Measurements from ENCODE around the gene CCL13. TPM values are rescaled to one million over a fixed set of nuclear protein-coding genes. Genes with fewer than 3 reads are reported as not detected.

Gene CCL13
- total RNA-seq: 10 to 100 TPM in 1 of 6 donors, 1 to 10 TPM in 2, under 1 TPM in 2, not detected in 1; 0.76 to 16.7 (median 1.9) TPM

DNA sequence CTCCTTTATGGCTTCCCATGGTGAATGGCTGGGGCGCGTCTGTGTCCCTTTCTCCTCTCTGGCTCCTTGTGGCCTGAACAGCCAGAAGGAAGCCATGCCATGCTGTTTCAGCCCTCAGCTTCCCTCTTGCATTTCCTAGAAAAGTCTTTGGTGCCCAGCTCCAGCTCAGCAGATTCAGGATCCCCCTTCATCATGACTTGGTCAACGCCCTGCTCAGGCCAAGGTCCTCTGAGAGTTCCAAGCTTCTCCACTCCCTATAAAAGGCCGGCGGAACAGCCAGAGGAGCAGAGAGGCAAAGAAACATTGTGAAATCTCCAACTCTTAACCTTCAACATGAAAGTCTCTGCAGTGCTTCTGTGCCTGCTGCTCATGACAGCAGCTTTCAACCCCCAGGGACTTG, at the start of gene CCL13:
TSS of gene CCL13 (plus strand) at position 287 of the 400 bp plus-strand sequence. CDS start at position 334, 47 bp downstream.
- ATAC-seq (ENCODE audit: low FRiP score in 2 of 2): peak in 1 of 2 donors; percentile 31
- no peak for DNase-seq
- H3K9me3 ChIP-seq: no peaks in the 10 kb centered on the region
- H3K36me3 ChIP-seq: no peaks in the 10 kb centered on the region
- no peaks in the 10 kb centered on the region for H3K27me3 ChIP-seq
- H3K4me3 ChIP-seq: no peak within 1 kb of the TSS
- no peak for TF ChIP-seq POLR2A (IDR thresholded peaks at IDR 0.05)
- no peak for TF ChIP-seq EP300 (IDR thresholded peaks at IDR 0.05)
- no peak for TF ChIP-seq POLR2AphosphoS5 (IDR thresholded peaks at IDR 0.05)
- TF ChIP-seq, protein P1, sequence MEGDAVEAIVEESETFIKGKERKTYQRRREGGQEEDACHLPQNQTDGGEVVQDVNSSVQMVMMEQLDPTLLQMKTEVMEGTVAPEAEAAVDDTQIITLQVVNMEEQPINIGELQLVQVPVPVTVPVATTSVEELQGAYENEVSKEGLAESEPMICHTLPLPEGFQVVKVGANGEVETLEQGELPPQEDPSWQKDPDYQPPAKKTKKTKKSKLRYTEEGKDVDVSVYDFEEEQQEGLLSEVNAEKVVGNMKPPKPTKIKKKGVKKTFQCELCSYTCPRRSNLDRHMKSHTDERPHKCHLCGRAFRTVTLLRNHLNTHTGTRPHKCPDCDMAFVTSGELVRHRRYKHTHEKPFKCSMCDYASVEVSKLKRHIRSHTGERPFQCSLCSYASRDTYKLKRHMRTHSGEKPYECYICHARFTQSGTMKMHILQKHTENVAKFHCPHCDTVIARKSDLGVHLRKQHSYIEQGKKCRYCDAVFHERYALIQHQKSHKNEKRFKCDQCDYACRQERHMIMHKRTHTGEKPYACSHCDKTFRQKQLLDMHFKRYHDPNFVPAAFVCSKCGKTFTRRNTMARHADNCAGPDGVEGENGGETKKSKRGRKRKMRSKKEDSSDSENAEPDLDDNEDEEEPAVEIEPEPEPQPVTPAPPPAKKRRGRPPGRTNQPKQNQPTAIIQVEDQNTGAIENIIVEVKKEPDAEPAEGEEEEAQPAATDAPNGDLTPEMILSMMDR (IDR thresholded peaks at IDR 0.05): no peak
- WGBS, 2 donors: 76 to 80% methylated on average over 5 of the region's 5 CpGs
- H3K4me1 ChIP-seq: peaks cover 0 to 9% (median 3%) of the 10 kb centered on the region in 4 donors
- H3K27ac ChIP-seq: peak within 1 kb of the TSS in 2 of 4 donors; percentile 18 to 42

DNA sequence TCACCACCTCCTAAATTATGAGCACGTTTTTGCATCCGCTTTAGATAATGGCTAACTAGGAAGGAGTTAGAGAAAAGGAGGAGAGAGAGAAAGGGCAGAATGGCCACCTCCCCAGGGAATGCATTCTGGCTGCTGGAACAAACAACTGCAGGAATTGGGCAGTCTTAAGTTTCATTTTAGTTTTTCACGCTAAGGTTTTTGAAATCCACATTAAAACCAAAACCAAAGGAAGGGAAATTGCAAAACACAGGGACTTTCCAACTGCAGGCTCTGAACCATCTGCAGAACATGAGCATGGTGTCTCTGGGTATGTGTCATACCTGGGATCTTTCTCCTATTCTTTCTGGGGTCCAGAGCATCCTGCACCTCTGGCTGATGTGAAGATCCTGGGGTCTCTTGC, 49.2 kb upstream of the CCL13 start:
- DNase-seq: no peak
- H3K27me3 ChIP-seq: no peaks in the 10 kb centered on the region
- no peak overlapping the region for H3K4me3 ChIP-seq
- peaks cover 3 to 11% (median 8%) of the 10 kb centered on the region in 4 donors for H3K4me1 ChIP-seq
- H3K27ac ChIP-seq: no peak overlapping the region
- no peak for TF ChIP-seq POLR2AphosphoS5 (IDR thresholded peaks at IDR 0.05)
- TF ChIP-seq POLR2A (IDR thresholded peaks at IDR 0.05): no peak
- TF ChIP-seq EP300 (IDR thresholded peaks at IDR 0.05): no peak
- TF ChIP-seq, protein P1 (IDR thresholded peaks at IDR 0.05): no peak
- WGBS, 2 donors: 37 to 45% methylated on average over 3 of the region's 3 CpGs
- H3K36me3 ChIP-seq: no peaks in the 10 kb centered on the region
- no peaks in the 10 kb centered on the region for H3K9me3 ChIP-seq
- ATAC-seq (ENCODE audit: low FRiP score in 2 of 2): peak in 1 of 2 donors; percentile 32

DNA sequence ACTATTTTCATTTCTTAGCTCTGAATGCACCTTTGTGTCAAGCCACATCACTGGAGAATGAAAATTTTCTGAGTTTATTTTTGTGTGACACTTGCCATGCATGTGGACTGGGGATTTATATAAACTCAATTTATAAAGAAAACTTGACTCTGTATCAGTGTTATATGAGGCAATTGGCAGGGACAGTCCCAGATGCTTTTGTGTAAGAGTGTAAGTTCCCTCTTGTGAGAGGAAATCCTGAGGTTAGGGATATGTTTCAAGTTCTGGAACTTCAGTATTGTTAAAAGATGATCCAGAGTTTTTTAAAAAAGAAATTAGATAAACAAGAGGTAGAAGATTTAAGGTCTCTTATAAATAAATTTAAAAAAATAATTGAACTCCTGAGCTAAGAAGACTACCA, 47.9 kb upstream of the CCL13 start:
- TF ChIP-seq POLR2AphosphoS5 (IDR thresholded peaks at IDR 0.05): no peak
- TF ChIP-seq, protein P1 (IDR thresholded peaks at IDR 0.05): no peak
- no peak for TF ChIP-seq POLR2A (IDR thresholded peaks at IDR 0.05)
- no peak for TF ChIP-seq EP300 (IDR thresholded peaks at IDR 0.05)
- no peaks in the 10 kb centered on the region for H3K27me3 ChIP-seq
- no peak for DNase-seq
- H3K27ac ChIP-seq: no peak overlapping the region
- H3K36me3 ChIP-seq: no peaks in the 10 kb centered on the region
- H3K4me1 ChIP-seq: peaks cover 3 to 11% (median 8%) of the 10 kb centered on the region in 4 donors
- no peak overlapping the region for H3K4me3 ChIP-seq
- no peak for ATAC-seq (ENCODE audit: low FRiP score in 2 of 2)
- no peaks in the 10 kb centered on the region for H3K9me3 ChIP-seq

DNA sequence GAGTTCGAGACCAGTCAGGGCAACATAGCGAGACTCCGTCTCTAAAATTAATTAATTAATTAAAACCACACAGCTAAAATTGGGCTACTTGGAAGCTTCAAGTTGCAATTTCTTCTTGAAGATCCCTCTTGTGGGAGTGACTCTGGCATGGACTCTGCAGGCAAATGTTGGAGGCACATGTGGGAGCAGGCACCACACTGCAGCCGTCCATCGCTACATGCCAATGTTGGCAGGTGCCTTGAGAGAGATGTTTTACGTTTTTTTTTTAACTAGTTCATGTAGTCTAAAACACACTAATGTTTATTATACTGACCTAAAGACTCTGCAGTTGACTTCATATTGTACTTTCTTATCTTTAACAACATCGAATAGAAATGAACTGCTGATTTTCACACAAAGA, 45.0 kb upstream of the CCL13 start:
- 82% methylated on average over 7 of the region's 7 CpGs for WGBS, 2 donors
- TF ChIP-seq POLR2AphosphoS5 (IDR thresholded peaks at IDR 0.05) (no peak), EP300 (IDR thresholded peaks at IDR 0.05) (no peak), POLR2A (IDR thresholded peaks at IDR 0.05) (no peak)
- TF ChIP-seq, protein P1 (IDR thresholded peaks at IDR 0.05): no peak
- no peak overlapping the region for H3K27ac ChIP-seq
- no peaks in the 10 kb centered on the region for H3K36me3 ChIP-seq
- no peaks in the 10 kb centered on the region for H3K9me3 ChIP-seq
- no peak overlapping the region for H3K4me3 ChIP-seq
- DNase-seq (no peak), ATAC-seq (ENCODE audit: low FRiP score in 2 of 2) (no peak)
- peaks cover 3 to 16% (median 10%) of the 10 kb centered on the region in 4 donors for H3K4me1 ChIP-seq
- H3K27me3 ChIP-seq: no peaks in the 10 kb centered on the region

DNA sequence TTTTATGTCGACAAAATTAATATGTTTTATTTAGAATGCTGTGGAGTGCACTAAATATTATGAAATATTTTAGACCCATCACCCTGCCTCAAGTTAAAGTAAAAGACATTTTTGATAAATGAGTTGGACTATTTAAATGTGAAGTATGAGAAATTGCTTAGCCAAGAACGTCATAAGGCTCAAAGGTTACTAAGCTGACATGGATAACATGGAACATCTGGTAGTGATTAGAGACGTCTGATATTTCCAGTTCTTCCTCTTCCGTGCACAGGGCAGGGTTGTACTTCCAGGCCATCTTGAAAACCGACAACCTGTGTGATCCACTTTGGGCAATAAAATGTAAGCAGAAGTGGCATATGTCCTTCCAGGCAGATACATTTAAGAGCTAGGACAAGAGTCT, 44.2 kb upstream of the CCL13 start:
- ATAC-seq (ENCODE audit: low FRiP score in 2 of 2): peak; percentile 47 to 53
- no peaks in the 10 kb centered on the region for H3K9me3 ChIP-seq
- H3K27ac ChIP-seq: peak overlapping the region in 2 of 4 donors; percentile 23 to 62
- 56 to 59% methylated on average over 5 of the region's 5 CpGs for WGBS, 2 donors
- H3K4me3 ChIP-seq: no peak overlapping the region
- no peak for DNase-seq
- H3K4me1 ChIP-seq: peaks cover 3 to 13% (median 9%) of the 10 kb centered on the region in 4 donors
- no peaks in the 10 kb centered on the region for H3K27me3 ChIP-seq
- H3K36me3 ChIP-seq: no peaks in the 10 kb centered on the region
- TF ChIP-seq, protein P1 (IDR thresholded peaks at IDR 0.05): no peak
- no peak for TF ChIP-seq POLR2A (IDR thresholded peaks at IDR 0.05)
- no peak for TF ChIP-seq POLR2AphosphoS5 (IDR thresholded peaks at IDR 0.05)
- TF ChIP-seq EP300 (IDR thresholded peaks at IDR 0.05): no peak
